HCT116 (cell line): Measurements from ENCODE around the gene PIN1. TPM values are rescaled to one million over a fixed set of nuclear protein-coding genes. Genes with fewer than 3 reads are reported as not detected.

Source experiments
- ATAC-seq: fragments of 200-7000 bp; cut with Tn5 transposase; 2 replicates; pipeline ENCODE4 v1.9.1; 2020; ENCODE audit warnings: mild to moderate bottlenecking, moderate library complexity
- BruUV-seq: library from RNA; stranded (reverse); fragments of 400-500 nt; replicated peaks from 2 replicates; lab custom pipeline; 2021; lab: Mats Ljungman, UMichigan
- CTCF ChIA-PET: fragments of 300-600 bp; sonication (Branson Sonifier 250); formaldehyde crosslinking; loops from one replicate; lab custom pipeline; 2021; ENCODE audit warnings: antibody characterized with exemption; lab: Charles Lee
- POLR2A ChIA-PET: fragments of 300-600, 350-600 bp; sonication (Branson Sonifier 250); formaldehyde crosslinking; loops from one replicate; lab custom pipeline; 2021; ENCODE audit warnings: antibody characterized with exemption; lab: Charles Lee
- RAD21 ChIA-PET, 2 experiments: fragments of 300-600 bp; sonication (Branson Sonifier 250); formaldehyde crosslinking; loops; one replicate each; lab custom pipeline; 2023; ENCODE audit warnings: low total read pairs in 2 of 2; ENCODE audit not compliant: uncharacterized antibody in 2 of 2, unreplicated experiment in 2 of 2, low non-redundant PET in 1 of 2; lab: Charles Lee
- DNase-seq: peaks from one replicate; pipeline ENCODE4 v3.0.0-alpha.2; 2010; ENCODE audit warnings: low read depth, low spot score
- H2AFZ ChIP-seq: fragments of 200-600 bp; shearing (Covaris generic), sonication (generic); 2 replicates; pipeline ENCODE4 v1.6.1; 2017; ENCODE audit warnings: low read depth, mixed run types, mixed read lengths, antibody characterized with exemption, low read length; ENCODE audit not compliant: poor library complexity, severe bottlenecking
- H3K27ac ChIP-seq: 2 replicates; pipeline ENCODE4 v1.5.1; 2012; ENCODE audit warnings: low read depth, low read length
- H3K27me3 ChIP-seq: fragments of 200-600 bp; sonication (generic); 2 replicates; pipeline ENCODE4 v1.6.1; 2016; ENCODE audit warnings: mixed run types, low read length, mixed read lengths; ENCODE audit not compliant: insufficient read depth
- H3K36me3 ChIP-seq, 2 experiments: fragments of 200-500 bp in 1 of 2; fragments of 200-600 bp in 1 of 2; sonication (Bioruptor generic) in 1 of 2; sonication (generic) in 1 of 2; 2 replicates each; pipeline versions ENCODE4 v1.5.1 to v1.6.1; 2014 to 2016; ENCODE audit warnings: low read length in 2 of 2, inconsistent platforms in 1 of 2, mixed read lengths in 1 of 2, mixed run types in 1 of 2; ENCODE audit not compliant: insufficient read depth in 2 of 2, control insufficient read depth in 1 of 2
- H3K4me1 ChIP-seq, 2 experiments: fragments of 200-600 bp in 1 of 2; sonication (generic) in 1 of 2; 2 replicates each; pipeline versions ENCODE4 v1.5.1 to v1.6.1; 2012 to 2017; ENCODE audit warnings: low read length in 2 of 2, inconsistent platforms in 1 of 2, mild to moderate bottlenecking in 1 of 2, mixed read lengths in 1 of 2, mixed run types in 1 of 2, moderate library complexity in 1 of 2; ENCODE audit not compliant: insufficient read depth in 2 of 2, control insufficient read depth in 1 of 2
- H3K4me2 ChIP-seq: fragments of 200-600 bp; sonication (generic); 2 replicates; pipeline ENCODE4 v1.6.1; 2017; ENCODE audit warnings: mixed run types, low read length, mixed read lengths
- H3K4me3 ChIP-seq, 2 experiments: fragments of 200-600 bp in 1 of 2; sonication (generic) in 1 of 2; replicated peaks in 1 of 2; 2 replicates each; pipeline ENCODE4 v1.5.1; 2011 to 2016; ENCODE audit warnings: low read length in 2 of 2, control low read depth in 1 of 2, low read depth in 1 of 2, mild to moderate bottlenecking in 1 of 2, mixed read lengths in 1 of 2, mixed run types in 1 of 2
- H3K79me2 ChIP-seq: fragments of 200-600 bp; sonication (generic); 2 replicates; pipeline ENCODE4 v1.6.1; 2017; ENCODE audit warnings: mild to moderate bottlenecking, mixed run types, low read length, moderate library complexity, mixed read lengths; ENCODE audit not compliant: insufficient read depth
- H3K9ac ChIP-seq: fragments of 200-600 bp; sonication (generic); 2 replicates; pipeline ENCODE4 v1.6.1; 2016; ENCODE audit warnings: low read length, mixed read lengths
- H3K9me2 ChIP-seq: fragments of 200-600 bp; sonication (generic), shearing (Covaris generic); 2 replicates; pipeline ENCODE4 v1.6.1; 2017; ENCODE audit warnings: mixed run types, mild to moderate bottlenecking, moderate library complexity; ENCODE audit not compliant: insufficient read depth
- H3K9me3 ChIP-seq, 2 experiments: fragments of 200-500 bp in 1 of 2; fragments of 200-600 bp in 1 of 2; sonication (Bioruptor generic) in 1 of 2; sonication (generic) in 1 of 2; 2 replicates each; pipeline ENCODE4 v1.6.1; 2014 to 2017; ENCODE audit warnings: low read length in 2 of 2, mixed read lengths in 2 of 2, inconsistent platforms in 1 of 2, low read depth in 1 of 2, mild to moderate bottlenecking in 1 of 2, mixed run types in 1 of 2, moderate library complexity in 1 of 2; ENCODE audit not compliant: control insufficient read depth in 1 of 2, insufficient read depth in 1 of 2
- H4K20me1 ChIP-seq: fragments of 200-600 bp; sonication (generic), shearing (Covaris generic); 2 replicates; pipeline ENCODE4 v1.6.1; 2017; ENCODE audit warnings: mixed run types, mild to moderate bottlenecking, moderate library complexity; ENCODE audit not compliant: insufficient read depth
- CBX3 ChIP-seq: IDR thresholded peaks from 2 replicates; pipeline ENCODE4 v1.6.1; 2012; ENCODE audit warnings: low read depth
- CEBPB ChIP-seq: IDR thresholded peaks from 2 replicates; pipeline ENCODE4 v1.6.1; 2012; ENCODE audit warnings: low read depth
- CTCF ChIP-seq, 3 experiments: fragments of 200-600 bp in 1 of 3; sonication (generic) in 1 of 3; IDR thresholded peaks in 2 of 3; conservative IDR thresholded peaks in 1 of 3; 2 replicates each; pipeline ENCODE4 v1.5.1; 2012 to 2017; ENCODE audit warnings: low read depth in 2 of 3, low read length in 2 of 3, antibody characterized with exemption in 1 of 3, borderline replicate concordance in 1 of 3, control low read depth in 1 of 3, mild to moderate bottlenecking in 1 of 3, mixed read lengths in 1 of 3, mixed run types in 1 of 3, moderate library complexity in 1 of 3; ENCODE audit not compliant: insufficient read depth in 1 of 3
- EZH2phosphoT487 ChIP-seq: fragments of 200-600 bp; IDR thresholded peaks from 2 replicates; pipeline ENCODE4 v1.6.1; 2018; ENCODE audit warnings: antibody characterized with exemption, borderline replicate concordance
- FOSL1 ChIP-seq: IDR thresholded peaks from 2 replicates; pipeline ENCODE4 v1.6.1; 2012; ENCODE audit warnings: low read depth
- POLR2AphosphoS5 ChIP-seq: IDR thresholded peaks from 2 replicates; pipeline ENCODE4 v1.6.1; 2011; ENCODE audit warnings: mild to moderate bottlenecking, low read depth, low read length, moderate library complexity
- SIN3A ChIP-seq: IDR thresholded peaks from 2 replicates; pipeline ENCODE4 v1.6.1; 2012; ENCODE audit warnings: low read depth
- SP1 ChIP-seq: IDR thresholded peaks from 2 replicates; pipeline ENCODE4 v1.6.1; 2012; ENCODE audit warnings: low read depth
- TCF7L2 ChIP-seq: IDR thresholded peaks from 2 replicates; pipeline ENCODE4 v1.7.0; 2011; ENCODE audit warnings: borderline replicate concordance, inconsistent platforms; ENCODE audit not compliant: insufficient read depth, insufficient read length; ENCODE audit errors: extremely low read depth
- YY1 ChIP-seq: IDR thresholded peaks from 2 replicates; pipeline ENCODE4 v1.6.1; 2011; ENCODE audit warnings: low read length, low read depth, moderate library complexity, mild to moderate bottlenecking; ENCODE audit not compliant: insufficient replicate concordance; ENCODE audit errors: extremely low read depth
- intact Hi-C: fragments of 100-400 bp; cut with micrococcal nuclease; formaldehyde crosslinking; loops from 2 replicates; pipeline ENCODE4 v1.10.0; 2022
- total RNA-seq: library from RNA; stranded (reverse); gene quantifications from one replicate; pipeline ENCODE4 v1.2.1, GENCODE V29; 2021; ENCODE audit not compliant: unreplicated experiment
- TF ChIP-seq, protein P1 (sequence below): IDR thresholded peaks from 2 replicates; pipeline ENCODE4 v1.6.1; 2012; ENCODE audit warnings: low read depth
- TF ChIP-seq, protein P2 (sequence below): IDR thresholded peaks from 2 replicates; pipeline ENCODE4 v1.6.1; 2012

Gene PIN1
- total RNA-seq, 1 experiment from 2014 or later: 78.9 TPM

DNA sequence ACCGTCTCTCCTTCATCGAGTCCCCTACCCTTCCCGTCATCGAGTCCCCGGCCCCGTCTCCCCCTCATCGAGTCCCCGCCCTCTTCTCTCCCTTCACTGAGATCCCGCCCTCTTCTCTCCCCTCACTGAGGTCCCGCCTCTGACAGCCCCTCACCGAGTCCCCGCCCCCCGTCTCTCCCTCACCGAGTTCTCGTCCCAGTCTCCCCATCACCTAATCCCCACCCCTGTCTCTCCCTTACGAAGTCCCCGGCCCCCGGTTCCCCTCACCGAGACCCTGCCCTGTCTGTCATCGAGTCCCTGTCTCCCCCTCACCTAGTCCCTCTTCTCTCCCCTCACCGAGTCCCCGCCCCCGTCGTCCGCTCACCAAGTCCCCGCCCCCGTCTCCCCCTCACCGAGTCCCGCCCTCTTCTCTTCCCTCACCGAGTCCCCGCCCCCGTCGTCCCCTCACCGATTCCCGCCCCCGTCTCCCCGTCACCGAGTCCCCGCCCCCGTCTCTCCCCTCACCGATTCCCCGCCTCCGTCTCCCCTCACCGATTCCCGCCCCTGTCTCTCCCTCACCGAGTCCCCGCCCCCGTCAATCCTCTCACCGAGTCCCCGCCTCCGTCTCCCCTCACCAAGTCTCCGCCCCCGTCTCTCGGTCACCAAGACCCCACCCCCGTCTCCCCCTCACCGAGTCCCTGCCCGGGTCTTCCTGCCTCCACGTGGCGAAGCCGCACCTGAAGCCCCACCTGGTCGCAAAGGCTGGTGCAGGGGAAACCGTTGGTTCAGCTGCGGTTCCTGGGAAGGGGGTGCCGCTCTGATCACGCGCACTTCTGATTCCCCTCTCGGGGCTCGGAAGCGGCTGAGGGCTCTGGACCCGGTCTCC lies 42.7 kb upstream of the PIN1 start:
- ChIA-PET POLR2A (no interaction called here), RAD21 (no interaction called here), CTCF (no interaction called here)
- peaks cover 0 to 4% of the 10 kb centered on the region in 2 experiments; a peak in 2 of 4 replicates for H3K9me3 ChIP-seq
- H3K9me2 ChIP-seq: no peaks in the 10 kb centered on the region
- H3K27me3 ChIP-seq: no peaks in the 10 kb centered on the region
- H3K9ac ChIP-seq: no peak overlapping the region
- H3K27ac ChIP-seq: no peak overlapping the region
- intact Hi-C loops: loop anchor here (10.0 kb wide), 1 partner anchor 358 kb away; the partner anchor contains the start of gene ZNF266
- no peaks in the 10 kb centered on the region for H3K36me3 ChIP-seq
- no peak overlapping the region for H3K4me2 ChIP-seq
- no peaks in the 10 kb centered on the region for H3K4me1 ChIP-seq
- TF ChIP-seq YY1 (no peak), CEBPB (no peak), POLR2AphosphoS5 (no peak), SIN3A (no peak)
- BruUV-seq: no TSS peak
- H3K79me2 ChIP-seq: no peaks in the 10 kb centered on the region
- H2AFZ ChIP-seq: no peak overlapping the region
- no peak overlapping the region for H3K4me3 ChIP-seq
- no peaks in the 10 kb centered on the region for H4K20me1 ChIP-seq
- ATAC-seq (no peak), DNase-seq (no peak)

- Histone ChIP-seq H2AFZ (no peak overlapping the region), H3K27ac (no peak overlapping the region), H3K9ac (no peak overlapping the region), H3K79me2 (no peaks in the 10 kb centered on the region), H4K20me1 (no peaks in the 10 kb centered on the region), H3K9me3 (peaks cover 0 to 4% of the 10 kb centered on the region in 2 experiments; a peak in 2 of 4 replicates), H3K4me2 (no peak overlapping the region), H3K27me3 (no peaks in the 10 kb centered on the region), H3K36me3 (no peaks in the 10 kb centered on the region), H3K9me2 (no peaks in the 10 kb centered on the region), H3K4me1 (no peaks in the 10 kb centered on the region), H3K4me3 (no peak overlapping the region)
- DNase-seq (no peak), ATAC-seq (no peak)
- ChIA-PET CTCF (no interaction called here), RAD21 (no interaction called here), POLR2A (no interaction called here)
- no TSS peak for BruUV-seq
- intact Hi-C loops: loop anchor here (10.0 kb wide), 1 partner anchor 358 kb away; the partner anchor contains the start of gene ZNF266
- no peak for TF ChIP-seq EZH2phosphoT487
- no peak for TF ChIP-seq CBX3
- TF ChIP-seq SP1: no peak
- no peak for TF ChIP-seq SIN3A
- TF ChIP-seq TCF7L2: no peak
- no peak for TF ChIP-seq FOSL1
- TF ChIP-seq, protein P1, sequence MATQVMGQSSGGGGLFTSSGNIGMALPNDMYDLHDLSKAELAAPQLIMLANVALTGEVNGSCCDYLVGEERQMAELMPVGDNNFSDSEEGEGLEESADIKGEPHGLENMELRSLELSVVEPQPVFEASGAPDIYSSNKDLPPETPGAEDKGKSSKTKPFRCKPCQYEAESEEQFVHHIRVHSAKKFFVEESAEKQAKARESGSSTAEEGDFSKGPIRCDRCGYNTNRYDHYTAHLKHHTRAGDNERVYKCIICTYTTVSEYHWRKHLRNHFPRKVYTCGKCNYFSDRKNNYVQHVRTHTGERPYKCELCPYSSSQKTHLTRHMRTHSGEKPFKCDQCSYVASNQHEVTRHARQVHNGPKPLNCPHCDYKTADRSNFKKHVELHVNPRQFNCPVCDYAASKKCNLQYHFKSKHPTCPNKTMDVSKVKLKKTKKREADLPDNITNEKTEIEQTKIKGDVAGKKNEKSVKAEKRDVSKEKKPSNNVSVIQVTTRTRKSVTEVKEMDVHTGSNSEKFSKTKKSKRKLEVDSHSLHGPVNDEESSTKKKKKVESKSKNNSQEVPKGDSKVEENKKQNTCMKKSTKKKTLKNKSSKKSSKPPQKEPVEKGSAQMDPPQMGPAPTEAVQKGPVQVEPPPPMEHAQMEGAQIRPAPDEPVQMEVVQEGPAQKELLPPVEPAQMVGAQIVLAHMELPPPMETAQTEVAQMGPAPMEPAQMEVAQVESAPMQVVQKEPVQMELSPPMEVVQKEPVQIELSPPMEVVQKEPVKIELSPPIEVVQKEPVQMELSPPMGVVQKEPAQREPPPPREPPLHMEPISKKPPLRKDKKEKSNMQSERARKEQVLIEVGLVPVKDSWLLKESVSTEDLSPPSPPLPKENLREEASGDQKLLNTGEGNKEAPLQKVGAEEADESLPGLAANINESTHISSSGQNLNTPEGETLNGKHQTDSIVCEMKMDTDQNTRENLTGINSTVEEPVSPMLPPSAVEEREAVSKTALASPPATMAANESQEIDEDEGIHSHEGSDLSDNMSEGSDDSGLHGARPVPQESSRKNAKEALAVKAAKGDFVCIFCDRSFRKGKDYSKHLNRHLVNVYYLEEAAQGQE: no peak
- no peak for TF ChIP-seq CTCF (IDR thresholded peaks at IDR 0.05 in 2 of 3, conservative IDR thresholded peaks at IDR 0.05 in 1 of 3; ENCODE audit: borderline replicate concordance in 1 of 3, insufficient read depth in 1 of 3, low read depth in 2 of 3, low read length in 2 of 3)
- TF ChIP-seq, protein P2, sequence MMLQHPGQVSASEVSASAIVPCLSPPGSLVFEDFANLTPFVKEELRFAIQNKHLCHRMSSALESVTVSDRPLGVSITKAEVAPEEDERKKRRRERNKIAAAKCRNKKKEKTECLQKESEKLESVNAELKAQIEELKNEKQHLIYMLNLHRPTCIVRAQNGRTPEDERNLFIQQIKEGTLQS: no peak
These were observed 42.0 kb upstream of the PIN1 start for GRCh38 chr19:9793071-9793591.
